GM19035 (cell line): ENCODE measurements around the gene KCNC1.

Experiments
- ATAC-seq: cut with Tn5 transposase; IDR thresholded peaks from one replicate; pipeline ENCODE4 v1.9.1; 2021; ENCODE audit not compliant: unreplicated experiment

KCNC1 gene

GRCh38 chr11:17714356-17714854, 20.2 kb upstream of the KCNC1 start:
- ATAC-seq, result no peak

DNA sequence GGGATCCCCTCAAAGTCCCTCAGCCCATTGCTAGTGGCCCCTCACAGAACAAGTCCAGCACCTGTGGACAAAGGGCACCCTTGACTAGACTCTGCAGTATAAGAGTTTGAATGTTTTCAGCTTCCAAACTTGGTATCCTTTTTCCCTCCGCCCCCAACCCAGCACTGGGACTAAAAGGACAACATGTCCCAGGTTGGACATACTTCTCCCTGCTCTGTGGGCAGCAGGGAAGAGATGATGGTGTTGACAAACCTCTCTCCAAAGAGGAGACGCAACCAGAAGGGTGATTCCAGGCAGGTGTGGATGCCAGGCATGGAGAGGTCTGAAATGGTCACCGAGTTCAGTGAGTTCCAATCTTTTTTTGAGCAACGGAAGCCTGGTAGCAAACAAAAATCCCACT, 19.7 kb upstream of the KCNC1 start:
- no peak for ATAC-seq

DNA sequence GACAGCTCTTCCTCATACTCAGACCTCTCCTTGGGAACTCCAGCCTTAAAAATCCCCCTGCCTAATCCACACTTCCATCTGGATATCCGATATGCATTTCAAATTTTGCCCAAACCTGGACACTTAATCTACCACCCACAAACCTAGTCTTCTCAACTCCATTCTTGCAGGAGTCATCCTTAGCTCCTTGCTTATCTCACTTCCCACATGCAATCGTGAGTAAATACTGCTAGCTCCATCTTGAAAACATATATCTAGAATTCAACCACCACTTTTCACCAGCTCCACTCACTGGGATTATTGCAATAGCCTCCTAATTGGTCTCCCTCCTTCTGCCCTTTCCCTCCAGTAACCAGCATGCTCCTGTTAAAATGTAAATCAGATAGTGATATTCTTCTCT, 17.8 kb upstream of the KCNC1 start:
- ATAC-seq, result no peak

DNA sequence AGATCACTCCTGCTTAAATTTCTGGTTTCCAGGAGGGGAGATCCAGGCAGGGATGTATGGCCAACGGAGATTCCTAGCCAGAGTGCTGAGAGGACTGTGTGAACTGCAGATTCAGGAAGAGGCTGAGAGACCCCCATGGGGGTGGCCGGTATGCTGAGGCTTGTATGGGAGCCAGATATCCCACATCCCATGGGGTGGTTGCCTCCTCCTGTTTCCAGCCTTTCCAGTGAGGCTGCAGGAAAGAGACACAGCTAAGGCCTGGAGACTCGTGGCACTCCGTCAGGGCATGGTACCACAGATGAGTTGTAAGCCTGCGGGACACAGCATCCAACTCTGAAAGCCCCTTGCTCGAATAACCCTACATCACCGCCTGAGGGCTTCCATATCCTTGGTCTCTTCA, 16.6 kb upstream of the KCNC1 start:
- no peak for ATAC-seq

DNA sequence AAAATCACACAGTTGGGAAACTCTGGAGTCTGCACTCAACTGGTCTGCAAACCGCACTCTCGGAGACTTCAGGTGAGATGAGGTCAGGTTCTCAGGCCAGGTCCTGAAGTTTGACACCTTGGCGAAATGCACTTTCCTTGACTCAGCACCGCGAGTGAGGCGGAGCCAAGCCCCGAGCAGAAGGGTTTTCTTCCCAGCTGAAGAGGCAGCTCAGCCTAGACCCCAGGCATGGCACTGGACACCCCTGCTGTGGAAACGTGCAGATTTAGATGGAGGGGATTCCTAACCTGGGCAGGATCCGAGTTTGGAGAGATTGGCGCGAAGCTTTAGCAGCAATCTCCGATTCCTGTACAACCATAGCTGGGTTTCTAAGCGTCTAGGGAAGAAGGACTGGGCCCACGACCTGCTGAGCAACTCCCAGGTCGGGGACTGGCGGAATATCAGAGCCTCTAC, 16.0 kb upstream of the KCNC1 start:
- ATAC-seq, result no peak

DNA sequence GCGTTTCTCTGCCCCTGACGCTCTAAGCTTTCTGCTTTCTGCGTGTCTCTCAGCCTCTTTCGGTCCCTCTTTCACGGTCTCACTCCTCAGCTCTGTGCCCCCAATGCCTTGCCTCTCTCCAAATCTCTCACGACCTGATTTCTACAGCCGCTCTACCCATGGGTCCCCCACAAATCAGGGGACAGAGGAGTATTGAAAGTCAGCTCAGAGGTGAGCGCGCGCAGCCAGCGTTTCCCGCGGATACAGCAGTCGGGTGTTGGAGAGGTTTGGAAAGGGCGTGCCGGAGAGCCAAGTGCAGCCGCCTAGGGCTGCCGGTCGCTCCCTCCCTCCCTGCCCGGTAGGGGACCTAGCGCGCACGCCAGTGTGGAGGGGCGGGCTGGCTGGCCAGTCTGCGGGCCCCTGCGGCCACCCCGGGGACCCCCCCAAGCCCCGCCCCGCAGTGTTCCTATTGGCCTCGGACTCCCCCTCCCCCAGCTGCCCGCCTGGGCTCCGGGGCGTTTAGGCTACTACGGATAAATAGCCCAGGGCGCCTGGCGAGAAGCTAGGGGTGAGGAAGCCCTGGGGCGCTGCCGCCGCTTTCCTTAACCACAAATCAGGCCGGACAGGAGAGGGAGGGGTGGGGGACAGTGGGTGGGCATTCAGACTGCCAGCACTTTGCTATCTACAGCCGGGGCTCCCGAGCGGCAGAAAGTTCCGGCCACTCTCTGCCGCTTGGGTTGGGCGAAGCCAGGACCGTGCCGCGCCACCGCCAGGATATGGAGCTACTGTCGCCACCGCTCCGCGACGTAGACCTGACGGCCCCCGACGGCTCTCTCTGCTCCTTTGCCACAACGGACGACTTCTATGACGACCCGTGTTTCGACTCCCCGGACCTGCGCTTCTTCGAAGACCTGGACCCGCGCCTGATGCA, 15.3 kb upstream of the KCNC1 start, which contains the start of gene MYOD1:
Gene MYOD1 (plus strand): TSS at position 544 of the 910 bp plus-strand sequence. CDS start 212 bp downstream, at position 756.
- no peak for ATAC-seq

- no peak for ATAC-seq
Measured at GRCh38 chr11:17719938-17720795, 14.4 kb upstream of the KCNC1 start.

DNA sequence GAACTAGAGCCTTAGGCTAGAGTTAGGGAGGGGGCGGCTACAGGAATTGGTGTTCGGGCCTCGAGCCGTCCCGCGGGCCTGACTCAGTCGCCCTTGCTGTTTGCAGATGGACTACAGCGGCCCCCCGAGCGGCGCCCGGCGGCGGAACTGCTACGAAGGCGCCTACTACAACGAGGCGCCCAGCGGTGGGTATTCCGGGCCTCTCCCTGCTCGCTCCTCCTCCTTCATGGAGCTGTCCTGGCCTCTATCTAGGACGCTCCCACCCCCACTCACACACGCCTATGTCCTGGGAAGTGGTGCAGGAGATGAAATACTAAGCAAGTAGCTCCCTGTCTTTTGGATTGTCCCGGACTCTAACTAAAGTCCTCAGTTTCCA, 13.8 kb upstream of the KCNC1 start:
- ATAC-seq, result no peak

DNA sequence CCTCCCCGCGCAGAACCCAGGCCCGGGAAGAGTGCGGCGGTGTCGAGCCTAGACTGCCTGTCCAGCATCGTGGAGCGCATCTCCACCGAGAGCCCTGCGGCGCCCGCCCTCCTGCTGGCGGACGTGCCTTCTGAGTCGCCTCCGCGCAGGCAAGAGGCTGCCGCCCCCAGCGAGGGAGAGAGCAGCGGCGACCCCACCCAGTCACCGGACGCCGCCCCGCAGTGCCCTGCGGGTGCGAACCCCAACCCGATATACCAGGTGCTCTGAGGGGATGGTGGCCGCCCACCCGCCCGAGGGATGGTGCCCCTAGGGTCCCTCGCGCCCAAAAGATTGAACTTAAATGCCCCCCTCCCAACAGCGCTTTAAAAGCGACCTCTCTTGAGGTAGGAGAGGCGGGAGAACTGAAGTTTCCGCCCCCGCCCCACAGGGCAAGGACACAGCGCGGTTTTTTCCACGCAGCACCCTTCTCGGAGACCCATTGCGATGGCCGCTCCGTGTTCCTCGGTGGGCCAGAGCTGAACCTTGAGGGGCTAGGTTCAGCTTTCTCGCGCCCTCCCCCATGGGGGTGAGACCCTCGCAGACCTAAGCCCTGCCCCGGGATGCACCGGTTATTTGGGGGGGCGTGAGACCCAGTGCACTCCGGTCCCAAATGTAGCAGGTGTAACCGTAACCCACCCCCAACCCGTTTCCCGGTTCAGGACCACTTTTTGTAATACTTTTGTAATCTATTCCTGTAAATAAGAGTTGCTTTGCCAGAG, 13.2 kb upstream of the KCNC1 start:
- ATAC-seq, result no peak

GRCh38 chr11:17722000-17722643, 12.5 kb upstream of the KCNC1 start:
- no peak for ATAC-seq

GRCh38 chr11:17724020-17724908, 10.3 kb upstream of the KCNC1 start:
- ATAC-seq, result no peak

DNA sequence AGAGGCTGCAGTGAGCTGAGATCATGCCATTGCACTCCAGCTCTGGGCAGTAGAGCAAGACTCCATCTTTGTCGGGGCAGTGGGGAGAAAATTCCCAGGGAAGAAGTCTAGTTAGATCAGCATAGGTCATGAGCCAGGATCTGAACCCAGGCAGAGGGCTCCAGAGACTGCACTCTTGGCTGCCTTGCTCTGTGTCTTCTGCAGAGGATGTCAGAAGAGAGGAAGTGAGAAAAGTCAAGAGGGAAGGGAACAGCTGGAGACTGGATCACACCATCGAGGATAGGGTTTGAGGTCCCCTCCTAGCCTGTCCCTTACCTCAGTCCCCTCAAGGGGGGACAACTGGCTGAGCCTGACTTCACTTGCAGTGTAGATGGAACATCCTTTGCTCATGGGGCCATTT, 9.4 kb upstream of the KCNC1 start:
- ATAC-seq, result no peak

GRCh38 chr11:17730137-17730536, 4.4 kb upstream of the KCNC1 start:
- no peak for ATAC-seq

DNA sequence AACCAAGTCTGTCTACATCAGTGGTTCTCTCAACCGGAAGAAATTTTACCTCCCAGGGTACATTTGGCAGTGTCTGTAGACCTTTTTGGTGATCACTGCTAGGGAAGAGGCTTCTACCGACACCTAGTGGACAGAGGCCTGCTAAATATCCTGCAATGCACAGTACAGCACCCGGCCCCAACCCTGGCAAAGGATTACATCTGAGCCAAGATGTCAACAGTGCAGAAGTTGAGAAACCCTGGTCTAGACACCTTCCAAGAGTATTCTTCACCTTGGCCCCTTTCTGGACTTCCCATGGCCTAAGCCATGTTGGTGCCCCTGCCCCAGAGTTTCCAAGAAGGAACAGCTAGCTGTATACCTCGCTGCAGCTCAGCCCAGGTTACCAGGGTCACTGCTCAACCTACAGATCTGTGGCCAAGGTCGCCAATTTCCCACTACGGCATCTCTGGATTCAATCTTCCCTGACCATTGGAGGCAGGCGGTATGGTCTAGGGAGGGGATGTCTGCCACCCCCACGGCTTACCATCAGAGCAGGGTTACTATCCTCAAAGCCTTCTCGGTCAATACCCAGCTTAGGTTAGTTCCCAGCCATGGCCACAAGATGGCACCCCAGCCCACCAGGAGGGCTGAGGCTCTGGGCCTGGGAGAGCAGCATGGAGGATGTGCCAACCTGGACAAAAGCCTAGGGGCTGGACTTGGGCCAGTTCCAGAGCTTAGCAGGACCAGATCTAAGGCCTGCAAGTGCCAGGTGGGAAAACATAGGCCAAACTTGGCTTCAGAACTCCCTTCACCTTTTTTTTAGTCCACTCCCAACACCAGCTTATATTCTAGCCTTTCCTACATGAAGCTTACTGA, 3.7 kb upstream of the KCNC1 start:
- ATAC-seq, result peak; percentile 67

DNA sequence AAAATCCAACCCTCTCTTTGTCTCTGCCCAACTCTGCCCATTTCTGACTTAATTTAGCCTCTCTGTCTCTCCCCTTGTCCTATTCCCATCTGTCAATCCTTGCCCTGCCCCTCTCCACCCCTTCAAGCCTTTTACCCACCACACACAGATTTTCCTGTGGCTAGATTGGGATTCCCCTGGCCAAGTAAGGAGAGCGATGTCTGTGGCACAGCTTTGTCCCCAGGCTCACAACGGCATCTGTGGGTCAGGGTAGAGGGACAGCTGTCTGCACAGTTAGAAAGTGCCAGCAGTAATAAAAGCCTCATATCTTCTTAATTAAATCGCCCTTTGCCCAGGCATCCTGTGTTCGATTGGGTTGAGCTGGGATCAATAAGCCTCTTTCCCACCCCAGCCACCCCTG, 1.3 kb upstream of the KCNC1 start:
- no peak for ATAC-seq

- ATAC-seq, result no peak
Measured at GRCh38 chr11:17734986-17735817, 621 bp downstream of the KCNC1 start.

DNA sequence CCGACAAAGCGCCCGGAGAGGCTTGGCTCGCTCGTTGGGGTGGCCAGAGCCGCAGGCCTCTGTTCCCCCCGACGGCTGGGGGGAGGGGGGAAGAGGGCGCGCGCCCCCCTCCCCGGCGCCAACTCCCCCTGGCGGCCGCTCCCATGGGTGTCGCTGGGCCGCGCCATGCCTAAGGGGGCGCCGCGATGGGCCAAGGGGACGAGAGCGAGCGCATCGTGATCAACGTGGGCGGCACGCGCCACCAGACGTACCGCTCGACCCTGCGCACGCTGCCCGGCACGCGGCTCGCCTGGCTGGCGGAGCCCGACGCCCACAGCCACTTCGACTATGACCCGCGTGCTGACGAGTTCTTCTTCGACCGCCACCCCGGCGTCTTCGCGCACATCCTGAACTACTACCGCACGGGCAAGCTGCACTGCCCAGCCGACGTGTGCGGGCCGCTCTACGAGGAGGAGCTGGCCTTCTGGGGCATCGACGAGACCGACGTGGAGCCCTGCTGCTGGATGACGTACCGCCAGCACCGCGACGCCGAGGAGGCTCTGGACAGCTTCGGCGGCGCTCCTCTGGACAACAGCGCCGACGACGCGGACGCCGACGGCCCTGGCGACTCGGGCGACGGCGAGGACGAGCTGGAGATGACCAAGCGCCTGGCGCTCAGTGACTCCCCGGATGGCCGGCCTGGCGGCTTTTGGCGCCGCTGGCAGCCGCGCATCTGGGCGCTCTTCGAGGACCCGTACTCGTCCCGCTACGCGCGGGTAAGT, 1.4 kb downstream of the KCNC1 start:
- no peak for ATAC-seq
